HG02642 (cell line): ENCODE measurements around the gene CDK10.
A peak's percentile ranks its signal among the peaks of the same experiment; 100 is the strongest.
"Not testable (repeated sequence)": the region's sequence is repeated elsewhere in the genome, so short reads cannot be mapped to it uniquely, and the experiment has no call there.

Source experiments
- ATAC-seq: cut with Tn5 transposase; IDR thresholded peaks from one replicate; pipeline ENCODE4 v1.9.1; 2021; ENCODE audit warnings: mild to moderate bottlenecking; ENCODE audit not compliant: unreplicated experiment, poor library complexity

Gene CDK10

DNA sequence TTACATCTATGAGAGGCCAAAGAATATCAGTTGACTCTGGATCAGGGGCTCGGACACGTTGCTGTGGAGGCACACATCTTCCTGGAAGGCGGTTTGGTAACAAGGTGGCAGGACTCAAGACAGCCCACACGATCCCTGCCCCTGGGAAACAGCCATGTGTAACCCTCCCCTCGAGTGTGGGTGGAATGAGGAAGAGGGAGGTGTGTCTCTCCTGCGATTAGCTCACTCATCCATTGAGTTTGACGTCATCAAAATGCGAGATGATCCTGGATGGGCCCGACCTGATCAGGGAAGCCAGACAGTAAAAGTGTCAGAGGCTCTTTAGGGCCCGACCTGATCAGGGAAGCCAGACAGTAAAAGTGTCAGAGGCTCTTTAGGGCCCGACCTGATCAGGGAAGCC lies 22.3 kb upstream of the CDK10 start:
- ATAC-seq, result not testable (repeated sequence)

DNA sequence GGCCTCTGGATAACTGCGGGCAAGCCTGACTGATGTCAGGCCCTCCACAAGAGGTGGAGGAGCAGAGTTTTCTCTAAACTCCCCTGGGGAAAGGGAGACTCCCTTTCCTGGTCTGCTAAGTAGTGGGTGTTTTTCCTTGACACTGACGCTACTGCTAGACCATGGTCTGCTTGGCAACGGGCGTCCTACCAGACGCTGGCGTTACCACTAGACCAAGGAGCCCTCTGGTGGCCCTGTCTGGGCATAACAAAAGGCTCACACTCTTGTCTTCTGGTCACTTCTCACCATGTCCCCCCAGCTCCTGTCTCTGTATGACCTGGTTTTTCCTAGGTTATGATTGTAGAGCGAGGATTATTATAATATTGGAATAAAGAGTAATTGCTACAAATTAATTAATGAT lies 19.5 kb upstream of the CDK10 start:
- not testable (repeated sequence) for ATAC-seq

DNA sequence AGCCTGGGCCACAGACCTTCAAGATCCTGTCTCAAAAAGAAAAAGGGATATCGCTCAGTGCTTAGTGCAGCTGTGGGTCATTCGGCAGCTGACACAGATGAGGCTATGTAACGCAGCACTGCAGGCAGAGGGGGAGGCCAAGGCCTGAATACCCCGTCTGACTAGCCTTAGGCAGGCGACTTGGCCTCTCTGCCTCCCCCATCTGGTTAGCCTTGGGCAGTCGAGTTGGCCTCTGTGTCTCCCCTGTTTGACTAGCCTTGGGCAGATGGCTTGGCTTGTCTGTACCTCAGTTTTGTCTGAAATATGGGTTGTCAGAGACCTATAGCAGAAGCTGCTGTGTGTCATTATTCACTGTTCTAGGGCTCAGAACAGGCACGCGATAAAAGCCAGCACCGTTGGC lies 18.9 kb upstream of the CDK10 start:
- ATAC-seq, result no peak

DNA sequence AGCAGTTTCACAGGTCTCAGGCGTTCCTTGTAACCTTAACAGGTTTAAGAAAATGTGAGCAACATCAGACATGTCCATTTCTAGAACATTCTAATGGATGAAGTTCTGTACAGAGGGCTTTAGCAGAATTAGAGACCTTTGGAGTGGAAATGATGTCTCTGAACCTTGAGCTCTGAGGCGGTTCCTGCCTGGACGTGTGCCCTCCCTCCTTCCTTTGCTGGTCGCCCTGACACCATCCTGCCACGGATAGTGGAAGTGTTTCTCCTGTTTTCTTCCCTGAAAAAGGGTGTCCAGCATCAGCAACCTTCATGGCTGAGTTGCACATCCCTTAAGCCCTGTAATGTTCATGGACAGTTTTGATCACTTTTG lies 17.7 kb upstream of the CDK10 start:
- ATAC-seq, result no peak

DNA sequence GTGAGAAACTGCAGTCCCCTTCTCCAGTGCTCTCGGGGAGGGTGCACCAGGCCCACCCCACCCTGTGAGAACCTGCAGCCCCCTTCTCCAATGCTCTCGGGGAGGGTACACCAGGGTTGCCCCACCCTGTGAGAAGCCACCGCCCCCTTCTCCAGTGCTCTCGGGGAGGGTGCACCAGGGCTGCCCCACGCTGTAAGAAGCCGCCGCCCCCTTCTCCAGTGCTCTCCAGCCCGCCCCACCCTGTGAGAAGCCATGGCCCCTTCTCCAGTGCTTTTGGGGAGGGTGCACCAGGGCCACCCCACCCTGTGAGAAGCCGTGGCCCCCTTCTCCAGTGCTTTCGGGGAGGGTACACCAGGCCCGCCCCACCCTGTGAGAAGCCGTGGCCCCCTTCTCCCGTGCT lies 16.7 kb upstream of the CDK10 start:
- no peak for ATAC-seq

DNA sequence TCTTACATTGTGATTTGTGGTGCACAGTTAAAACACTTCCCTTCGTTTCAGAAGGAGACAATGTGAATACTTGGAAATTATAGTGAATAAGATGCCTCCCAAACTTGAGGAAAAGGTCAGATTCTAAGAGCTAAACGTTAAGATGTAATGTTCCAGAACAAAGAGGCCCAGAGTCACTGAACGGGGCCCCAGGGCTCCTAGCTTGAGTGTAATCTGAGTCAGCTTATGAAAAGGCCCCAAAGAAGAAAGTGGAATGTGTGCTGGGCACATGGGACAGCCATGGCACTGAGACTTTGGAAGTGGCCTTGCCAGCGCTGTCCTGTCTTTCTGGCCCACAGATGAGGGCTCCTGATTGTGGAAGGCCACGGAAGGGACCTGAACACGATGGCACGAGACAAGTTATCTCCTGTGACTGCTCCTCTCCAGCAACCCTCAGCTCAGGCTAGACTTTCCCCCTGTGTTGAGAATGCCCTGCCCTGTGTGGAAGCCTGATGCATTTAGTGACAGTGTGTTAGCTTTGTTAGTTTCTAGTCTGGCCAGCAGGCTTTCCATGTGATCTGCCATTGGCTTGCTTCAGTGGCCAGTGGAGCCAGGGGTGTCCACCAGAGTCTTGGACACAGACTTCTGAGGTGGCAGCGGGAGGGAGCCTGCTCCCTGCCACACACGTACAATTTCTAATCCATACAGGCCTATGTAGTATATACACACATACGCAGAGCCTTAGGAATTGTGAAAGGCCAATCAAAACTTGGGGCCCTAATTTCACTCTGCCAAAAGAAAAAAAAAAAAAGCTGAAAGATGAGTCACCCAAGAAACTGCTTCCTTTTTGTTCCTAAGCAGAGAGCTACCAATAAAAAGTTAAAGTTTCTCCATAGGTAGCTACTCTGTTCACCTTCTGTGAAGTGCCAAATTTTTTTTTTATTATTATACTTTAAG lies 15.7 kb upstream of the CDK10 start:
- ATAC-seq, result no peak

DNA sequence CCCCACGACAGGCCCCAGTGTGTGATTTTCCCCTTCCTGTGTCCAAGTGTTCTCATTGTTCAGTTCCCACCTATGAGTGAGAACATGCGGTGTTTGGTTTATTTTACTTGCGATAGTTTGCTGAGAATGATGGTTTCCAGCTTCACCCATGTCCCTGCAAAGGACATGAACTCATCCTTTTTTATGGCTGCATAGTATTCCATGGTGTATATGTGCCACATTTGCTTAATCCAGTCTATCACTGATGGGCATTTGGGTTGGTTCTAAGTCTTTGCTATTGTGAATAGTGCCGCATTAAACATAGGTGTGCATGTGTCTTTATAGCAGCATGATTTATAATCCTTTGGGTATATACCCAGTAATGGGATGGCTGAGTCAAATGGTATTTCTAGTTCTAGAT lies 14.9 kb upstream of the CDK10 start:
- not testable (repeated sequence) for ATAC-seq

DNA sequence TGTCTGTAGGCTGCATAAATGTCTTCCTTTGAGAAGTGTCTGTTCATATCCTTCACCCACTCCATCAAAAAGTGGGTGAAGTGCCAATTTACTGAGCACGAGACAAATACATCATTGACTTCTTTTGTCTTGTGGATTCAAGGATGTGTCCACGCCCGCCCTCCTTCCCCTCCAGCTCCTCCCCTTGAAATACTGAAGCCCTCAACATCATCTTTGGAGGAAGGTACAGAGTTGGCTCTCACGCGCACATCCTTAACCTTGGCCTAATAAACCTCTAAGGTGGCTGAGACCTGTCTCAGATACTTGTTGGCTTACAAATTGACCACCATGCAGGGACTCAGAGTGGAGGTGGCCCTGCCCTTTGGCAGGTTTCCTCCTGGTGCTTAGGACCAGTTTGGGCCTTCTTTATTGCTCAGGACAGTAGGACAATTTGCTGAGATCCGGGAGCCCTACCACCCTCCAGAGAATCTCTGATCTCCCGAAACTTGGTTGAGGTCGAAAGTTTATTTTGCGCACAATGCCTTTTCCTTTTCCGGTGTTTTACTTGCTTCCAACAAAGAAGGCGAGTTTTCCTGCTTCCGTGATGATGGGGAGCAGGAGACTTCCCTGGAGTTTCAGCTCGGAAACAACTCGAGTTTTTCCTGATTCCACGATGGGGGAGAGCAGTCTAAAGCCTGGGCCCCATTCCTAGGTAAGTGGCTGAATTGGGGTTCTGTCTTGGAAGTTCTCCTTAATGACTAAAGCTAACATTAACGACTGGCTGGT lies 14.1 kb upstream of the CDK10 start:
- no peak for ATAC-seq

DNA sequence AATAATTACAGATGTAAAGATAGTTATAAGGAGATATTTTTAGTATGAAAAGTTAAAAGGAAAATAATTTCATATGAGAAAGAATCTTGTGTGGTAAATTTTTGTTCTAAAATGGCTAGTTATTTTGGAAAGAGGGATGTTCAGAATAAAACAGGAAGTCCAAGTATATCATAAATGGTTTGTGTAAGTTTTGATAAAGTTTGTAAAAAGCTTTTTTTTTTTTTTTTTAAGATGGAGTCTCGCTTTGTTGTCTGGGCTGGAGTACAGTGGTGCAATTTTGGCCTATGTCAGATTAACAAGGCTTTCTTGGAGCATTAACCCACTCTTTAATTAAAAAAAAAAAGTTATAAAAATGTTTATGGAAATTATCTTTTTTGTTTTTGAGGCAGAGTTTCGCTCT lies 8.2 kb upstream of the CDK10 start:
- ATAC-seq, result no peak

DNA sequence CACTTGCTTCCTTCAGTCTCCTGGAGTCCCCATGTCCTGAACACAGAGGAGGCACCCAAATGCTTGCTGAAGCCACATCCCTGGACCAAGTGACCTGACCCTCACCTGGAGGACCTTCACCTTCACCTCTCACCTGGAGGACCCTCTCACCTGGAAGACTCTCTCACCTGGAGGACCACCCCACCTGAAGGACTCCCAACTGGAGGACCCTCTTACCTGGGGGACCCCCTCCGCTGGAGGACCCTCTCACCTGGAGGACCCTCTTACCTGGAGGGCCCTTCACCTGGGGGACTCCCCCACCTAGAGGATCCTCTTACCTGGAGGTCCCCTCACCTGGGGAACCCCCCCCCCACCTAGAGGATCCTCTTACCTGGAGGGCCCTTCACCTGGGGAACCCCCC lies 573 bp upstream of the CDK10 start:
- ATAC-seq, result no peak

DNA sequence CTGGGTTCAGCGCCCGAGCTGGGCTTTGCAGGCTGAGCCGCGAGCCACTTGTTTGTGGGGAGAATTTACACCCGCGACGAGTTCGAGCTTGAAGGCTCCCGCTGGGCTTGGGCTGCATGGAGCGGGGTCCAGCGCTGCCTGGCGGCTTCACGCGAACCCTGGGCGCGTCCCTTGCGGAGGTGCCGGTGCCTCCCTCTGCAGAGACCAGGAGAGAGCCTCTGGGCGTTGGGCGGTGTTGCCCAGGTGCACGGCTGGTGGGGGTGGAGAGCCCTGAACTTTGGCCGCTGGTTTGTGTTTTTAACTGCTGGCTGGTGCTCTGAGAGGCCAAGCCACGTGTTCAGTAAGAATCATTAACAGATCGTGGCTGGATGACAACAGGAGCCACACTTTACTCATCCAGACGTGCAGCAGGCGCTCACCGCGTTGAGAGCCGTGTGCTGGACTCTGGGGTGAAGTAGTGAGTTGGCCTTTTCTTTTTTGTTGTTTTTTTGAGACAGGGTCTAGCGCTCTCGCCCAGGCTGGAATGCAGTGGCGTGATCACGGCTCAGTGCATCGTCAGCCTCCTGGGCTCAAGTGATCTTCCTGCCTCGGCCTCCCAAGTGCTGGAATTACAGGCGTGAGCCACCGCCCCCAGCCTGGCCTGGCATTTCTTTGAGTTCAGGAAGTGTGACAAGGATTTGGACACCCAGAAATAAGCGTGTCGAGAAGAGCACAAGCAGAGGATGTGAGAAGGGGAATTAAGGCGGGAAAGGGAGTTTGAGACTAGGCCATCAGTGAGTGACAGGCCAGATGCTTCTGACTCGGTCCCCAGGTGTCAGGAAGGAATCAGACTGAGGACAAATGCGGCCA lies 827 bp downstream of the CDK10 start:
- peak; percentile 42 for ATAC-seq

DNA sequence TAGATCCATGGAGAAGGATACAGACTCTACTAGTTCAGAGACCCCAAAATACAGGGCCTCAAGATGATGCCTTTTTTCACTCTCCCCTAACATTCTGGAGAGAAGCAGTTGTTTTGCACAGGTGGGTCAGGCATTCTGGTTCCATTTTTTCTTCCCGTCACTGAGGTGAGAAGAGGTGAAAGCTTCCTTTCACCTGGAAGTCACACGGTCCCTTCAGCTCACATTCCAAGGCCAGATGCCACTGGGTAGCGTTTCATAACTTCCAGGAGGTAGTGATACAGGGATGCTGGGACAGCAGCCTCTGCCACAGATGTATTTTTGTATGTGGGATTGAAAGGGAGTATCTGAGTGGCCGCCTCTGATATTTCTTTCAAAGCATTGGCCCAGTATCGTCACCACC lies 1.9 kb downstream of the CDK10 start:
- ATAC-seq, result no peak

DNA sequence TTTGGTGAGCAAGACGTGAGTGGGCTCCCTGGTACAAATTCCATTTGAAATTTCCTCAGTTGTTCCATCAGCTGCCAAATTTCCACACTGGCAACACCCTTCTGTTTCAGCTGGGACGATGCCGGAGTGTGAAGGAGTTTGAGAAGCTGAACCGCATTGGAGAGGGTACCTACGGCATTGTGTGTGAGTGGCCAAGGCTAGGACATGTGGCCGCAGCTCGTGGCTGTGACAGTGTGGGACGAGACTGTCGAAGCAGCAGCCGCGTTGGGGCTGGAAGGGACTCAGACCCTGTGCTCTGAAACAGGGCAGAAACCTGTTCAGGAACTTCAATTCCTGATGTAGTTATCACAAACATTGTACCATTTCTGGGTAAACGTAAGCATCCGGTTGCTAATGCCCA lies 2.7 kb downstream of the CDK10 start:
- no peak for ATAC-seq

DNA sequence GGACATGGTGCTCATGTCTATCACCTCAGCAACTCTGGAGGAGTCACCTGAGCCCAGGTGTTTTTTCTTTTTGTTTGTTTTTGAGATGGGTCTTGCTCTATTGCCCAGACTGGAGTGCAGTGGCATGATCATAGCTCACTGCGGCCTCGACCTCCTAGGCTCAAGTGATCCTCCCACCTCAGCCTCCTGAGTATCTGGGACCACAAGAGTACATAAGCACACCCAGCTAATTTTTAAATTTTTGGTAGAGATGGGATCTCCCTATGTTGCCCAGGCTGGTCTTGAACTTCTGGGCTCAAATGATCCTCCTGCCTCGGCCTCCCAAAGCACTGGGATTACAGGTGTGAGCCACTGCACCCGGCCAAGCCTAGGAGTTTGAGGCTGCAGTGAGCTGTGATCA lies 3.1 kb downstream of the CDK10 start:
- not testable (repeated sequence) for ATAC-seq

DNA sequence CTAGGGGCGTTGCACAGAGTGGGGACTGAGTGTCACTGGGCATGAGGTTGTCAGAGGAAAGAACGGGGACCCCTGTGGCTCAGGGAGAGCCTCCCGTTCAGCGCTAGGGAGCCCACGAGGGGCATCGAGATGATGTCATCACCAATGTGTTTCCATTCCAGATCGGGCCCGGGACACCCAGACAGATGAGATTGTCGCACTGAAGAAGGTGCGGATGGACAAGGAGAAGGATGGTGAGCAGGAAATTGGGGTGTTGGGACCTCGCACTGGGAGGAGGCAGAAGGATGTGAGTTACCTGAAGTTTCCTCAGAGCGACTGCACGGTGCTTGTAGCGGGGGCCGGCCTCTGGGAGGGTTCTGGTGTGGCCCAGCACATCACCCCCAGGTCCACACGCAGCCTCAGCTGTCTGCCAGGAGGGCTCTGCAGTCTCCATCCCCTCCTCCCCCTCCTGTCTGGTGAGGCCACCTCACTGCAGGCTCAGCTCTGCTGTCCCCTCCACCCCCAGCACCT lies 4.0 kb downstream of the CDK10 start:
- ATAC-seq, result no peak

DNA sequence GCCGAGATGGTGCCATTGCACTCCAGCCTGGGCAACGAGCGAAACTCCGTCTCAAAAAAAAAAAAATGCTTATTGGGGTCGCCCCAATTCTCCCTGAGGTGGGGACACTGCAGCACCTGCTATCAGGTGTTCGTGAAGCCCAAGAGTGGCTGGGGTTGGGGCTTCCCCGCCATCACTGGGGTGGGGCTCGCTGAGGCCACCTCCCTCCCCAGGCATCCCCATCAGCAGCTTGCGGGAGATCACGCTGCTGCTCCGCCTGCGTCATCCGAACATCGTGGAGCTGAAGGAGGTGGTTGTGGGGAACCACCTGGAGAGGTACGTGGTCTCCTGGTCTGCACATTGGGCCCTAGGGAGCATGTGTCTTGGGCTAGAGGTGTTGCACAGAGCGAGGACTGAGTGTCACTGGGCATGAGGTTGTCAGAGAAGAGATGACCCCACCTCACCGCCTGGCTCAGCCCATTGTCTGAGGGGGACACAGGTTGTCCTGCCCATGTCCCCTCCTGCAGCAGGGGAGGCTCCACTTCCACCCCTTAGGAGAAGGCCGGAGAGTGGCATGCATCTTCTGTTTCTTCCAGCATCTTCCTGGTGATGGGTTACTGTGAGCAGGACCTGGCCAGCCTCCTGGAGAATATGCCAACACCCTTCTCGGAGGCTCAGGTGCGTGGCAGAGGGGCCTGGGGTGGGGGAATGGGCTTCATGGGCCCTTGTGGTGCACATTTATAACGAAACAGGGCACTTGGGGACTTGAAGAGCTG lies 4.9 kb downstream of the CDK10 start:
- no peak for ATAC-seq

DNA sequence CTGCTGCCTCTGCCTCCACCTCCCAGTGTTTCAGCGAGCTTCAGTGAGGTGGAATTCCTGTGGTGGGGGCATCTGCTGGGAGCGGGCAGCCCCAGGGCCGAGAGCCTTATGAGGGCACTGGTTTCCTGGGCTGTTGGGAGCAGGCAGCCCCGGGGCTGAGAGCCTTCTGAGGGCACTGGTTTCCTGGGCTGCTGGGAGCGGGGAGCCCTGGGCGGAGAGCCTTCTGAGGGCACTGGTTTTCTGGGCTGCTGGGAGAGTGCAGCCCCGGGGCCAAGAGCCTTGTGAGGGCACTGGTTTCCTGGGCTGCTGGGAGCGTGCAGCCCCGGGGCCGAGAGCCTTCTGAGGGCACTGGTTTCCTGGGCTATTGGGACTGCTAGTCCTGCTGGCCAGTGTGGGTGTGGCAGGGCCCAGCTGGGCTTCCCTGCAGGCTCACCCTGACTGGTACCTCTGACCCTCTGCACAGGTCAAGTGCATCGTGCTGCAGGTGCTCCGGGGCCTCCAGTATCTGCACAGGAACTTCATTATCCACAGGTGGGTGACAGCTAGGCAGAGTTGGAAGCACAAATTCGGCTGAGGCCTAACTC lies 5.6 kb downstream of the CDK10 start:
- no peak for ATAC-seq

DNA sequence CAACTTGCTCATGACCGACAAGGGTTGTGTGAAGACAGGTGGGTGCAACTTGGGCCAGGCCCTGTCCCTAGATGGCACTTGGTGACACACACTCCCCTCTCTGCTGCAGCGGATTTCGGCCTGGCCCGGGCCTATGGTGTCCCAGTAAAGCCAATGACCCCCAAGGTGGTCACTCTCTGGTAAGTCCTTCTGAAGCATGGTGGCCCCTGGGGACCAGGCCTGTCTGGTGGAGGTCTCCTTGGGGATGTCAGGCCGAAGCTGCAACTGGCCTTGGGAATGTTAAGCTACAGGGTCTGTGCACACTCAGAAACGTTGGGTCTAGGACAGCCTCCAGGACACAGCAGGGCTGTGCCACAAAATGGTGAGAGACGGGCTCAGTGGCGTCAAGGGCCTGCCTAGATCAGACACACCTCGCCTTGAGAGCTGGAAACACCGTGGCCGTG lies 6.8 kb downstream of the CDK10 start:
- no peak for ATAC-seq
